GM21360 (cell line): ENCODE measurements around the gene KIF3C.
"Not testable (repeated sequence)": the region's sequence is repeated elsewhere in the genome, so short reads cannot be mapped to it uniquely, and the experiment has no call there.

ENCODE experiments used
- ATAC-seq: cut with Tn5 transposase; IDR thresholded peaks from one replicate; pipeline ENCODE4 v1.9.1; 2021; ENCODE audit warnings: mild to moderate bottlenecking, moderate library complexity; ENCODE audit not compliant: unreplicated experiment

KIF3C gene

GRCh38 chr2:25920786-25921415, 61.4 kb downstream of the KIF3C start:
- ATAC-seq, result no peak

GRCh38 chr2:25920336-25920735, 62.0 kb downstream of the KIF3C start:
- ATAC-seq, result no peak

- ATAC-seq, result no peak
Observed at GRCh38 chr2:25917832-25918231, 64.5 kb downstream of the KIF3C start.

- not testable (repeated sequence) for ATAC-seq
Observed at GRCh38 chr2:25917411-25917810, 64.9 kb downstream of the KIF3C start.

- ATAC-seq, result not testable (repeated sequence)
Observed at GRCh38 chr2:25915944-25916772, 66.1 kb downstream of the KIF3C start.

GRCh38 chr2:25915411-25915810, 66.9 kb downstream of the KIF3C start:
- ATAC-seq, result not testable (repeated sequence)

- ATAC-seq, result not testable (repeated sequence)
Observed at GRCh38 chr2:25913696-25913973, 68.7 kb downstream of the KIF3C start.

GRCh38 chr2:25912851-25913695, 69.2 kb downstream of the KIF3C start:
- no peak for ATAC-seq

GRCh38 chr2:25909574-25909973, 72.7 kb downstream of the KIF3C start:
- ATAC-seq, result not testable (repeated sequence)

- no peak for ATAC-seq
Observed at GRCh38 chr2:25905126-25905525, 77.2 kb downstream of the KIF3C start.

GRCh38 chr2:25903216-25903776, 79.0 kb downstream of the KIF3C start:
- no peak for ATAC-seq

GRCh38 chr2:25899404-25899970, 82.8 kb downstream of the KIF3C start:
- ATAC-seq, result no peak

GRCh38 chr2:25897506-25897905, 84.8 kb downstream of the KIF3C start:
- ATAC-seq, result no peak

- ATAC-seq, result not testable (repeated sequence)
Observed at GRCh38 chr2:25896308-25896707, 86.0 kb downstream of the KIF3C start.

- no peak for ATAC-seq
Observed at GRCh38 chr2:25895610-25896009, 86.7 kb downstream of the KIF3C start.

- no peak for ATAC-seq
Observed at GRCh38 chr2:25895018-25895417, 87.3 kb downstream of the KIF3C start.

- ATAC-seq, result no peak
Observed at GRCh38 chr2:25894135-25894830, 88.0 kb downstream of the KIF3C start.

GRCh38 chr2:25891672-25892071, 90.6 kb downstream of the KIF3C start:
- no peak for ATAC-seq

- no peak for ATAC-seq
Observed at GRCh38 chr2:25887624-25888242, 94.6 kb downstream of the KIF3C start.

- ATAC-seq, result no peak
Observed at GRCh38 chr2:25885933-25886332, 96.4 kb downstream of the KIF3C start.
